ENCODE results near the gene TYROBP. TPM values are rescaled to one million over a fixed set of nuclear protein-coding genes. Genes with fewer than 3 reads are reported as not detected.

Gene TYROBP
- total RNA-seq, 1 experiment from 2014 or later, result not detected

DNA sequence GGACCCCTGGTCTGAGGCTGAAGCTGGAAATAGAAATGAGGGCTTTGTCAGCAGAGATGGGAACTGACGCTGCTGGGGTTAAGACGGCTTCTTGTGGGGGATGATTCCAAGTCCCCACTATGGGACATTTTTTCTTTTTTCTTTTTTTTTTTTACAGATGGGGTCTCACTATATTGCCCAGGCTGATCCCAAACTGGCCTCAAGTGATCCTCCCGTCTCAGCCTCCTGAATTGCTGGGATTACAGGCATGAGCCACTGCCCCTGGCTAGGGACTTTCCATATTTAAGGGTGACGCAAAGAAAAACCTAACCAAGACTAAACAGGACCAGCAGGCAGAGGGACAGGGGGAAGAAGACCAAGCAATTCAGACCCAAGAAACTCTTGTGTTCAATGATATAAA, 38.1 kb upstream of the TYROBP start:
- Mint-ChIP-seq H3K36me3 (ENCODE audit: insufficient read depth in 1 of 3, low read depth in 3 of 3) (peaks cover 8 to 31% (median 24%) of the 10 kb centered on the region in 3 experiments), H3K4me1 (peaks cover 8 to 13% of the 10 kb centered on the region in 2 experiments), H3K9me3 (no peaks in the 10 kb centered on the region), H3K27me3 (ENCODE audit: low read depth) (peaks cover 6% of the 10 kb centered on the region), H3K4me3 (no peak overlapping the region), H3K27ac (no peak overlapping the region)
- H3K4me1 ChIP-seq (ENCODE audit: insufficient read depth, low read length), result no peaks in the 10 kb centered on the region
- H3T11ph ChIP-seq (ENCODE audit: low read length), result no peak overlapping the region
- no CpG with 5 or more reads among the region's 4 CpGs for whole genome bisulfite sequencing (ENCODE audit: extremely low coverage, insufficient read length, low lambda C conversion rate)
- no peak overlapping the region for H4K8ac ChIP-seq (replicated peaks; ENCODE audit: insufficient read length, low read depth, low read length)
- no peak overlapping the region for H3K9ac ChIP-seq (ENCODE audit: extremely low read depth, insufficient read length, low read length)
- H2AFZ ChIP-seq (ENCODE audit: low read length), result no peak overlapping the region
- no peaks in the 10 kb centered on the region for H3K27me3 ChIP-seq (ENCODE audit: insufficient read depth, low read length)
- H3K56ac ChIP-seq (ENCODE audit: insufficient read length, low read depth, low read length), result no peak overlapping the region
- no peak overlapping the region for H4K91ac ChIP-seq (ENCODE audit: insufficient read length, low read depth, low read length)
- H3K18ac ChIP-seq (ENCODE audit: insufficient read length, low read depth, low read length), result no peak overlapping the region
- no peak for DNase-seq
- TF ChIP-seq, protein P1, sequence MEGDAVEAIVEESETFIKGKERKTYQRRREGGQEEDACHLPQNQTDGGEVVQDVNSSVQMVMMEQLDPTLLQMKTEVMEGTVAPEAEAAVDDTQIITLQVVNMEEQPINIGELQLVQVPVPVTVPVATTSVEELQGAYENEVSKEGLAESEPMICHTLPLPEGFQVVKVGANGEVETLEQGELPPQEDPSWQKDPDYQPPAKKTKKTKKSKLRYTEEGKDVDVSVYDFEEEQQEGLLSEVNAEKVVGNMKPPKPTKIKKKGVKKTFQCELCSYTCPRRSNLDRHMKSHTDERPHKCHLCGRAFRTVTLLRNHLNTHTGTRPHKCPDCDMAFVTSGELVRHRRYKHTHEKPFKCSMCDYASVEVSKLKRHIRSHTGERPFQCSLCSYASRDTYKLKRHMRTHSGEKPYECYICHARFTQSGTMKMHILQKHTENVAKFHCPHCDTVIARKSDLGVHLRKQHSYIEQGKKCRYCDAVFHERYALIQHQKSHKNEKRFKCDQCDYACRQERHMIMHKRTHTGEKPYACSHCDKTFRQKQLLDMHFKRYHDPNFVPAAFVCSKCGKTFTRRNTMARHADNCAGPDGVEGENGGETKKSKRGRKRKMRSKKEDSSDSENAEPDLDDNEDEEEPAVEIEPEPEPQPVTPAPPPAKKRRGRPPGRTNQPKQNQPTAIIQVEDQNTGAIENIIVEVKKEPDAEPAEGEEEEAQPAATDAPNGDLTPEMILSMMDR (conservative IDR thresholded peaks at IDR 0.05), result no peak
- H3K23ac ChIP-seq (ENCODE audit: insufficient read length, low read depth, low read length), result no peak overlapping the region
- H2BK20ac ChIP-seq (ENCODE audit: low read depth, low read length, poor library complexity, severe bottlenecking), result no peak overlapping the region
- H2AK5ac ChIP-seq (ENCODE audit: insufficient read length, low read length), result no peak overlapping the region
- no peak overlapping the region for H3K4me2 ChIP-seq (ENCODE audit: insufficient read depth, insufficient read length, low read length)
- no peaks in the 10 kb centered on the region for H3K9me3 ChIP-seq (ENCODE audit: control insufficient read depth, low read depth, low read length)
- no peak overlapping the region for H2BK120ac ChIP-seq (ENCODE audit: low read depth, low read length, poor library complexity, severe bottlenecking)
- no peaks in the 10 kb centered on the region for H3K79me2 ChIP-seq (ENCODE audit: insufficient read depth, low read length)
- no peak overlapping the region for H4K5ac ChIP-seq (ENCODE audit: insufficient read length, low read depth, low read length)
- H2BK12ac ChIP-seq (ENCODE audit: insufficient read length, low read depth, low read length), result no peak overlapping the region
- H3K79me1 ChIP-seq (ENCODE audit: insufficient read depth, low read depth, low read length, poor library complexity, severe bottlenecking), result no peaks in the 10 kb centered on the region
- no peak overlapping the region for H3K4ac ChIP-seq (ENCODE audit: low read depth, low read length)
- no peaks in the 10 kb centered on the region for H4K20me1 ChIP-seq (ENCODE audit: control insufficient read depth, insufficient read depth, insufficient read length)
- H2BK15ac ChIP-seq (ENCODE audit: low read depth, low read length), result no peak overlapping the region
- H2BK5ac ChIP-seq (ENCODE audit: insufficient read length, low read length), result no peak overlapping the region
- no peaks in the 10 kb centered on the region for H3K23me2 ChIP-seq (ENCODE audit: insufficient read length, low read depth, low read length, poor library complexity, severe bottlenecking)
- H3K27ac ChIP-seq (ENCODE audit: insufficient read length, low read depth, low read length), result no peak overlapping the region
- no peak overlapping the region for H3K14ac ChIP-seq (ENCODE audit: insufficient read depth, low read length)
